ENCODE data around the gene COQ3. TPM values are rescaled to one million over a fixed set of nuclear protein-coding genes. Genes with fewer than 3 reads are reported as not detected.

Gene COQ3
- total and polyA plus RNA-seq, 8 donors: 3.3 to 12.7 (median 11.0) TPM

GRCh38 chr6:99409672-99410071, 15.7 kb upstream of the COQ3 start:
- no peaks in the 10 kb centered on the region for H3K4me1 ChIP-seq
- intact Hi-C loops (cut with DNase I): no loop called here
- no peak for TF ChIP-seq CTCF (IDR thresholded peaks at IDR 0.05)
- no peak overlapping the region for H3K27ac ChIP-seq
- H3K27me3 ChIP-seq: no peaks in the 10 kb centered on the region
- H3K36me3 ChIP-seq: peaks cover 0 to 86% of the 10 kb centered on the region in 2 donors
- ATAC-seq (no peak), DNase-seq (no peak)
- no peak overlapping the region for H3K4me3 ChIP-seq
- H3K9me3 ChIP-seq: no peaks in the 10 kb centered on the region

- Histone ChIP-seq H3K4me3 (no peak overlapping the region), H3K36me3 (peaks cover 0 to 88% of the 10 kb centered on the region in 2 donors), H3K27ac (no peak overlapping the region), H3K27me3 (no peaks in the 10 kb centered on the region), H3K9me3 (no peaks in the 10 kb centered on the region), H3K4me1 (no peaks in the 10 kb centered on the region)
- intact Hi-C loops (cut with DNase I): no loop called here
- no peak for DNase-seq
- ATAC-seq: no peak
- TF ChIP-seq CTCF (IDR thresholded peaks at IDR 0.05): no peak
Measured at GRCh38 chr6:99407076-99407475, 13.1 kb upstream of the COQ3 start.

GRCh38 chr6:99402448-99402847, 8.5 kb upstream of the COQ3 start:
- no peaks in the 10 kb centered on the region for H3K27me3 ChIP-seq
- H3K36me3 ChIP-seq: peaks cover 0 to 89% of the 10 kb centered on the region in 2 donors
- ATAC-seq: no peak

GRCh38 chr6:99397287-99397686, 3.3 kb upstream of the COQ3 start:
- TF ChIP-seq CTCF (IDR thresholded peaks at IDR 0.05): no peak
- DNase-seq: no peak
- Histone ChIP-seq H3K27ac (no peak overlapping the region), H3K4me3 (no peak overlapping the region), H3K27me3 (no peaks in the 10 kb centered on the region), H3K4me1 (peaks cover 0 to 13% of the 10 kb centered on the region in 2 donors), H3K36me3 (peaks cover 0 to 44% of the 10 kb centered on the region in 2 donors), H3K9me3 (no peaks in the 10 kb centered on the region)
- ATAC-seq: no peak
- intact Hi-C loops (cut with DNase I): no loop called here

More at GRCh38 chr6:99402448-99402847, 8.5 kb upstream of the COQ3 start:
- H3K4me1 ChIP-seq: no peaks in the 10 kb centered on the region
- H3K4me3 ChIP-seq: no peak overlapping the region
- H3K9me3 ChIP-seq: no peaks in the 10 kb centered on the region
- TF ChIP-seq CTCF (IDR thresholded peaks at IDR 0.05): no peak
- no peak for DNase-seq
- intact Hi-C loops (cut with DNase I): no loop called here
- no peak overlapping the region for H3K27ac ChIP-seq

GRCh38 chr6:99393366-99393697, 663 bp downstream of the COQ3 start:
- ATAC-seq (peak; percentile 29), DNase-seq (no peak)
- Histone ChIP-seq H3K4me1 (peaks cover 0 to 13% of the 10 kb centered on the region in 2 donors), H3K9me3 (no peaks in the 10 kb centered on the region), H3K27ac (peak overlapping the region in 1 of 2 donors; percentile 82), H3K36me3 (peaks cover 0 to 8% of the 10 kb centered on the region in 2 donors), H3K4me3 (peak overlapping the region; percentile 66 to 71), H3K27me3 (no peaks in the 10 kb centered on the region)
- intact Hi-C loops (cut with DNase I): no loop called here
- no peak for TF ChIP-seq CTCF (IDR thresholded peaks at IDR 0.05)
